ENCODE results near the gene GJA5.

GRCh38 chr1:147729315-147729714 is 31.1 kb downstream of the GJA5 start:
- TF ChIP-seq CTCF (IDR thresholded peaks at IDR 0.05) (no peak), POLR2A (IDR thresholded peaks at IDR 0.05) (no peak), EP300 (IDR thresholded peaks at IDR 0.05) (no peak)
